ENCODE data around the gene PMP22.
"Not testable (repeated sequence)": the region's sequence is repeated elsewhere in the genome, so short reads cannot be mapped to it uniquely, and the experiment has no call there.

PMP22 gene

GRCh38 chr17:15250135-15250860 lies 14.8 kb downstream of the PMP22 start:
- DNase-seq, result no peak

- DNase-seq, result no peak
Observed at GRCh38 chr17:15249487-15249886, 15.6 kb downstream of the PMP22 start.

GRCh38 chr17:15247891-15248529 lies 17.1 kb downstream of the PMP22 start:
- no peak for DNase-seq

GRCh38 chr17:15245054-15245453 lies 20.1 kb downstream of the PMP22 start:
- no peak for DNase-seq

- no peak for DNase-seq
Observed at GRCh38 chr17:15240644-15241043, 24.5 kb downstream of the PMP22 start.

- DNase-seq, result no peak
Observed at GRCh38 chr17:15239491-15239890, 25.6 kb downstream of the PMP22 start.

GRCh38 chr17:15238676-15239422 lies 26.3 kb downstream of the PMP22 start:
- no peak for DNase-seq

GRCh38 chr17:15238057-15238456 lies 27.1 kb downstream of the PMP22 start:
- DNase-seq, result no peak

GRCh38 chr17:15237106-15237425 lies 28.1 kb downstream of the PMP22 start:
- no peak for DNase-seq

GRCh38 chr17:15236281-15237105 lies 28.6 kb downstream of the PMP22 start:
- DNase-seq, result no peak

- DNase-seq, result no peak
Observed at GRCh38 chr17:15233971-15234370, 31.2 kb downstream of the PMP22 start.

- no peak for DNase-seq
Observed at GRCh38 chr17:15233022-15233805, 31.9 kb downstream of the PMP22 start.

- DNase-seq, result no peak
Observed at GRCh38 chr17:15232517-15232915, 32.6 kb downstream of the PMP22 start.

GRCh38 chr17:15231851-15232516 lies 33.1 kb downstream of the PMP22 start:
- no peak for DNase-seq

GRCh38 chr17:15230866-15231265 lies 34.3 kb downstream of the PMP22 start:
- DNase-seq, result no peak

GRCh38 chr17:15221827-15222226 lies 43.3 kb downstream of the PMP22 start:
- not testable (repeated sequence) for DNase-seq

- DNase-seq, result no peak
Observed at GRCh38 chr17:15220785-15221184, 44.3 kb downstream of the PMP22 start.

GRCh38 chr17:15216481-15216880 lies 48.6 kb downstream of the PMP22 start:
- no peak for DNase-seq

- no peak for DNase-seq
Observed at GRCh38 chr17:15213381-15214087, 51.6 kb downstream of the PMP22 start.

- DNase-seq, result no peak
Observed at GRCh38 chr17:15210247-15210646, 54.9 kb downstream of the PMP22 start.

GRCh38 chr17:15203062-15203461 lies 62.1 kb downstream of the PMP22 start:
- not testable (repeated sequence) for DNase-seq

Data from NCI-H1048 (cell line).